NCI-H1436 treated with DMSO at 0.1 percent for 48 hours (cell line): ENCODE data around the gene RPS6KB2.
"Not testable (repeated sequence)": the region's sequence is repeated elsewhere in the genome, so short reads cannot be mapped to it uniquely, and the experiment has no call there.

Experiments
- DNase-seq: peaks from one replicate; lab custom pipeline; 2025; lab: John Stamatoyannopoulos, UW

The RPS6KB2 gene

DNA sequence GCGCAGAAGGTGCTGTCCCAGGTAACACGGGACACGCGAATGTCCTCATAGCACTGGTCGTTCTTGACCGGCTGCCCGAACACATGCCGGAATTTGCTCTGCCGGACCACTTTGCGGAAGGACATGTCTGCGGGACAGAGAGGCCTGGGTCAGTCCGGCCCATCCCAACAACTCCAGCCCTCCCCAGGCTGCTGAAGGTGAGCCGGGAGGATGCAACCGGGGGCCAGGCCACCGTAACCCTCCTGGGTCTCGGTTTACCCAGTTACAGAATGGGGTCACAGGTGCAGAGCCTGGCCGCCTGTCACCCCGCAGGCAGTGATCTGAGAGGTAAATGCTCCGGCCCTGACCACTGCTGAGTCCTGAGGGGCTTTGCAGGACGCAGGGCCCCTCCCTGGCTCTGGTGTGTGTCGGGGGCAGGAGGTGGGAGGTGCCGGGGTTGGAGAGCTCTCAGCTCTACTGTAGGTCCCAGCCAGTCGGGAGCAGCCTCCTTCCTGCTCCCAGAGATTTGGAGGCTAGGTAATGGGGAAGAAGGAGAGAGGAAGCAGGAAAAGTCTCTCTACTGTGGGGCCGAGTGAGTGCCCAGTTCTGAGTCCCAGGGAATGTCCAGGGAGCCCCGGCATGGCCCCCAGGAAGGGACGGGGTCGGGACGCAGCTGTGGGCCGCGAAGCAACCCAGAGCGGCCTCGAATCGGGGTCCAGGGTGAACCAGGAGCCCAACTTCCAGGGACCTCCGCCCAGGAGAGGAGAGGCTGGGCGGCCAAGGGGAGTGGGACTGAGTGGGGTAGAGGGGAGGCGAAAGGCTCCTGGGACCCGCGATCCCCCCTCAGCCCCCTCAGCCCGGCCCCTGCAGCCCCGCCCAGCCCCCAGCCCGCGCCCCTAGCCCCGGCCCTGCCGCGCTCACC, 14.5 kb downstream of the RPS6KB2 start:
- DNase-seq: no peak

GRCh38 chr11:67445515-67445914, 17.2 kb downstream of the RPS6KB2 start:
- DNase-seq: no peak

GRCh38 chr11:67448220-67448609, 19.9 kb downstream of the RPS6KB2 start:
- DNase-seq: no peak

GRCh38 chr11:67449116-67449844, 21.0 kb downstream of the RPS6KB2 start:
- no peak for DNase-seq

DNA sequence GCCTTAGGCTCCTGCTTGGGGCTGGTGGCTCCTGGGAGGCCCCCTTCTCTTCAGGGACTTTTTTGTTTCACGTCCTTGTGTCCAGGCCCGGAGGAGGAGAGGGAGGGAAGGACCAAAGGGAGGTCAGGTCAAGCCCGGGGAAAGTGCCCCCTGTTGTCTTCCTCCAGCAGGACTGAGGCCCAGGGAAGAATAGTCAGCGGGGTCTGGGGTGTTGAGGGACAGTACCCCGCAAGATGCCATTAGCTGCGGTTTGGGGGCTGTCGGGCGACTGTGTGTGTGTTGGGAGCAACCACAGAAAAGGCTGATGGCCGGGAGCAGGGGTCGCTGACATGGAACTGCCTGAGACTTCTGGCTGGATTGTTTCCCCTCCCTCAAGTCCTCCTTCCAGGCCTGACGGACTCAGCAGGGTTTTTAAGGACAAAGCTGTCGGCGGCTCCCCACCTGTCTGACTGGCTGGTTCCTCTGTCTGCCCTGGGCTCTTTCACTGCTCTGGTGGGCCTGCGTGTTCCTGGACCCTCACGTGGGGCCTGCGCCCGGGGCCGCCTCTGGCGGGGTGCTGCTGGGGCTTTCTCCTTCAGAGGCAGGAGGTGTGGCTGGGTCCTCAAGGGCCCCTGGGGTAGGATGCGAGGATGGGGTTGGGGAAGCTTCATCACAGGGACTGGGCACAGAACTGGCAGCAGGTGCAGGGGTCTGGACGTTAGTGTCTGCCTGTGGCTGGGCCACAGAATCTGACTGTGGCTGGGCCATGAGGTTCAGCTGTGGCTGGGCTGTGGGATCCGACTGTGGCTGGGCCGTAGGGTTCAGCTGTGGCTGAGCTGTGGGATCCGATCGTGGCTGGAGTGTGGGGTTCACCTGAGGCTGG, 22.7 kb downstream of the RPS6KB2 start:
- no peak for DNase-seq

GRCh38 chr11:67451658-67451976, 23.3 kb downstream of the RPS6KB2 start:
- no peak for DNase-seq

- DNase-seq: no peak
These were observed 24.1 kb downstream of the RPS6KB2 start, which contains the start of gene GPR152 for GRCh38 chr11:67452141-67452952. GPR152 (minus strand) TSS chr11:67452729; CDS start chr11:67452724, 5 bp downstream.

GRCh38 chr11:67453816-67454732, 25.8 kb downstream of the RPS6KB2 start:
- no peak for DNase-seq

DNA sequence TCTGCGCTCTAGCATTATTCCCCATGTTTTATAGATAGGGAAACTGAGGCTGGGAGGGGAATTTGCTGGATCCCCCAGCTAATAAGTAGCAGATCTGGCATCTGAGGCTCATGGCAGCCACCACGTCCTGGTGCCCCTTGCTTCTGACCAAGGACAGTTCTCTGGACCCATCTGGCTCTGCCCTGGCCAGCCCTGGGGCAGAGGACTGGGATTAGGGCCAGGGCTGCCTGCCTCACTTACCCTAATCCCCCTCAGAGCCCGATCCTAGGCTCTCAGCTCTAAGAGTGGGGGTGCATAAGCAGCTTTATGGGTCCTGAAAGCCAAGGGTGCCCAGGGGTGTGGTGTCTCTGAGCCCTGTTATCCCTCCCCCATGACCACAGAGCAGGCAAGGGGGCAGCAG, 26.8 kb downstream of the RPS6KB2 start, which contains the start of gene CABP4:
Gene CABP4, plus strand, starts transcription at position 301 of the 400 bp plus-strand sequence. Its CDS starts 70 bp downstream, at position 371.
- DNase-seq: no peak

GRCh38 chr11:67456068-67456705, 27.9 kb downstream of the RPS6KB2 start:
- DNase-seq: no peak

- DNase-seq: no peak
These were observed 29.2 kb downstream of the RPS6KB2 start for GRCh38 chr11:67457453-67457852.

- no peak for DNase-seq
These were observed 30.0 kb downstream of the RPS6KB2 start for GRCh38 chr11:67458266-67458665.

DNA sequence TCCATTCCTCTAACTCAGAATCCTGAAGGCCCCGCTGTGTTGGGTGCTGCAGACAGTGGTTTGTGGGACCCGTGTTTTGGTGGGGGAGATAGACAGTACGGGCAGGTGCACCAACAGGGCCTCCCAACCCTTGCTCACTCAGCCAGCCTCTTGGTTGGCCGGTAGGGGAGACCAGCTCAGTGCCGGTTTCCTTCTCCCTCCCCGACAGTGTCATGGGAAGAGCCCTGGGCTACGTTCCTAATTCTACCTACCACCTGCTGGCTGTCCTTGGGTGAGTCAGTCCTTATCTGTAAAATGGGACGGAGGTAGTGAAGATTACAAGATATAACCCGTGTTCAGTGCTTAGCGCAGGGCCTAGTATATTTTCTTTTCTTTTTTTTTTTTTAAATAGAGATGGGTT, 34.9 kb downstream of the RPS6KB2 start:
- DNase-seq: no peak

GRCh38 chr11:67463680-67464410, 35.6 kb downstream of the RPS6KB2 start:
- DNase-seq: no peak

DNA sequence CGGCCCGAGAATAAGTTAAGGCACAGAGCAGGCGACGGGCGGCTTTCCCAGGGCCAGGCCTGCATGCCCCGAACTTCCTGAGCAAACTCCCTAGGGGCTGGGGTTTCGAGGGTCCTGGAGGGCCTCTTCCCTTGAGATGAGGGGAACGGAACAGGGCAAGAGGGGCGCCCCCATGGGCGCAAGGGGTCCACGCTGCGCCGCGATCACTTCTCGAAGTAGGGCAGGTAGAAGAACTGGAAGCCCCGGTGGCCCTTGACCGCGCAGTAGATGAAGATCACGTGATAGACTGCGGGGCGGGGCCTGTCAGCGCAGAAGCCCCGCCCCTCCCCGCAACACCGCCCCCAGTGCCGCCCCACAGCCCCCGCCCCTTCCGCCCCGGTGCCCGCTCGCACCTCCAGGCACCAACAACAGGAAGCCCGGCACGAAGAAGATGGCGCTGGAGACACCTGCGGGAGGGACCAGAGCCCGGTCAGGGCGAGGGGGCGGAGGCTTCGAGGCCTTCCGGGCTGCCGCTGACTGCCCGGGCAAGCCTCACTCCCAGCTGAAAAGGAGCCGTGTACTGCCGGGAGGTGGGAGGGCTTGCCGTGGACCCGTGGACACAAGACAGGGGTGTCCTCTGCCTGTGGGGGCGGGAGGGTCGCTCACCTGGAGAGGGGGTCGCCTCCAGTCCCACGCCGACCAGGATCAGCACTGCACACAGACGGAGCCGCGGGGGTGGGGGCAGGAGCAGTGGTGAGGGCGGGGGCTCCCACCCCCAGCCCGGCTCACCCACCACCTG, 36.3 kb downstream of the RPS6KB2 start:
- DNase-seq: peak; percentile 60

GRCh38 chr11:67465189-67465510, 36.9 kb downstream of the RPS6KB2 start:
- no peak for DNase-seq

GRCh38 chr11:67465530-67465929, 37.2 kb downstream of the RPS6KB2 start:
- not testable (repeated sequence) for DNase-seq

- no peak for DNase-seq
These were observed 38.1 kb downstream of the RPS6KB2 start for GRCh38 chr11:67466367-67466766.
